ENCODE measurements around the gene ADRM1.

DNA sequence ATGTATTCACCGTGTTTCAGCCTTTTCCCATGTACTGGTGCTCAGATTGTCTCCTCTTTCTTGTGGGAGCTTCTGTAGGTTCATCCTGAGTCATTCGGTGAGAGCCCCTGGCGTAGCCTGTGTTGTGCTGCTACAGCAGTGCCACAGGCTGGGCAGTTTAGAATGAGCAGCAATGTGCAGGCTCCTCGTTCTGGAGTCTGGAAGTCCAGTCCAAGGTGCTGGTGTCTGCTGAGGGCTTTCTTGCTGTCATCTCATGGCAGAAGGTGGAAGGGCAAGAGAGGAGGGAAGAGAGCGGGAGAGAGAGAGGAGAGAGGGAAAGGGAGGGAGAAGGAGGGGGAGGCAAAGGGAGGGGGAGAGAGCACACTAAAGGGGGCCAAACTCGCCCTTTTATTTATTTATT, 49.4 kb upstream of the ADRM1 start:
- TF ChIP-seq ZFP36 (IDR thresholded peaks at IDR 0.05; ENCODE audit: borderline replicate concordance, partially characterized antibody) = no peak
- no peak for TF ChIP-seq RAD21 (conservative IDR thresholded peaks at IDR 0.05 in 1 of 2, IDR thresholded peaks at IDR 0.05 in 1 of 2)
- TF ChIP-seq, protein P1, sequence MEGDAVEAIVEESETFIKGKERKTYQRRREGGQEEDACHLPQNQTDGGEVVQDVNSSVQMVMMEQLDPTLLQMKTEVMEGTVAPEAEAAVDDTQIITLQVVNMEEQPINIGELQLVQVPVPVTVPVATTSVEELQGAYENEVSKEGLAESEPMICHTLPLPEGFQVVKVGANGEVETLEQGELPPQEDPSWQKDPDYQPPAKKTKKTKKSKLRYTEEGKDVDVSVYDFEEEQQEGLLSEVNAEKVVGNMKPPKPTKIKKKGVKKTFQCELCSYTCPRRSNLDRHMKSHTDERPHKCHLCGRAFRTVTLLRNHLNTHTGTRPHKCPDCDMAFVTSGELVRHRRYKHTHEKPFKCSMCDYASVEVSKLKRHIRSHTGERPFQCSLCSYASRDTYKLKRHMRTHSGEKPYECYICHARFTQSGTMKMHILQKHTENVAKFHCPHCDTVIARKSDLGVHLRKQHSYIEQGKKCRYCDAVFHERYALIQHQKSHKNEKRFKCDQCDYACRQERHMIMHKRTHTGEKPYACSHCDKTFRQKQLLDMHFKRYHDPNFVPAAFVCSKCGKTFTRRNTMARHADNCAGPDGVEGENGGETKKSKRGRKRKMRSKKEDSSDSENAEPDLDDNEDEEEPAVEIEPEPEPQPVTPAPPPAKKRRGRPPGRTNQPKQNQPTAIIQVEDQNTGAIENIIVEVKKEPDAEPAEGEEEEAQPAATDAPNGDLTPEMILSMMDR (IDR thresholded peaks at IDR 0.05) = no peak
- TF ChIP-seq MAX (IDR thresholded peaks at IDR 0.05) = no peak
- no peak for TF ChIP-seq JUN (IDR thresholded peaks at IDR 0.05)
- no peak for TF ChIP-seq POLR2A (IDR thresholded peaks at IDR 0.05; ENCODE audit: low read length)
- TF ChIP-seq CHD2 (IDR thresholded peaks at IDR 0.05; ENCODE audit: low read length, partially characterized antibody) = no peak
- TF ChIP-seq MYC (IDR thresholded peaks at IDR 0.05; ENCODE audit: borderline replicate concordance, low read length) = no peak
- no peak for TF ChIP-seq HOXB13 (CRISPR knock-in tag; IDR thresholded peaks at IDR 0.05; ENCODE audit: low read depth)
- TF ChIP-seq NFE2L2 (conservative IDR thresholded peaks at IDR 0.05; ENCODE audit: low read length) = no peak
